Duodenal mucosa (tissue), 2 donors: ENCODE data around the gene U2AF2.

Source experiments
- H3K27ac ChIP-seq: one replicate; pipeline ENCODE4 v1.7.0; 2013; ENCODE audit warnings: low read depth, low read length
- H3K27me3 ChIP-seq, 2 donors: one replicate each; pipeline ENCODE4 v1.7.0; 2013; ENCODE audit warnings: low read length in 2 of 2, control low read depth in 1 of 2; ENCODE audit not compliant: insufficient read depth in 2 of 2, control insufficient read depth in 1 of 2
- H3K36me3 ChIP-seq, 2 donors: one replicate each; pipeline ENCODE4 v1.7.0; 2013; ENCODE audit warnings: low read length in 2 of 2, control low read depth in 1 of 2; ENCODE audit not compliant: insufficient read depth in 2 of 2, control insufficient read depth in 1 of 2
- H3K4me1 ChIP-seq, 2 donors: one replicate each; pipeline ENCODE4 v1.7.0; 2013; ENCODE audit warnings: low read length in 2 of 2, control low read depth in 1 of 2; ENCODE audit not compliant: insufficient read depth in 2 of 2, control insufficient read depth in 1 of 2
- H3K4me3 ChIP-seq, 2 donors: one replicate each; pipeline ENCODE4 v1.7.0; 2013; ENCODE audit warnings: low read length in 2 of 2, low read depth in 1 of 2
- H3K9ac ChIP-seq, 2 donors: one replicate each; pipeline ENCODE4 v1.7.0; 2013; ENCODE audit warnings: low read length in 2 of 2, low read depth in 1 of 2
- H3K9me3 ChIP-seq, 2 donors: one replicate each; pipeline ENCODE4 v1.7.0; 2013; ENCODE audit warnings: low read length in 2 of 2, control low read depth in 1 of 2; ENCODE audit not compliant: control insufficient read depth in 1 of 2

Gene U2AF2

DNA sequence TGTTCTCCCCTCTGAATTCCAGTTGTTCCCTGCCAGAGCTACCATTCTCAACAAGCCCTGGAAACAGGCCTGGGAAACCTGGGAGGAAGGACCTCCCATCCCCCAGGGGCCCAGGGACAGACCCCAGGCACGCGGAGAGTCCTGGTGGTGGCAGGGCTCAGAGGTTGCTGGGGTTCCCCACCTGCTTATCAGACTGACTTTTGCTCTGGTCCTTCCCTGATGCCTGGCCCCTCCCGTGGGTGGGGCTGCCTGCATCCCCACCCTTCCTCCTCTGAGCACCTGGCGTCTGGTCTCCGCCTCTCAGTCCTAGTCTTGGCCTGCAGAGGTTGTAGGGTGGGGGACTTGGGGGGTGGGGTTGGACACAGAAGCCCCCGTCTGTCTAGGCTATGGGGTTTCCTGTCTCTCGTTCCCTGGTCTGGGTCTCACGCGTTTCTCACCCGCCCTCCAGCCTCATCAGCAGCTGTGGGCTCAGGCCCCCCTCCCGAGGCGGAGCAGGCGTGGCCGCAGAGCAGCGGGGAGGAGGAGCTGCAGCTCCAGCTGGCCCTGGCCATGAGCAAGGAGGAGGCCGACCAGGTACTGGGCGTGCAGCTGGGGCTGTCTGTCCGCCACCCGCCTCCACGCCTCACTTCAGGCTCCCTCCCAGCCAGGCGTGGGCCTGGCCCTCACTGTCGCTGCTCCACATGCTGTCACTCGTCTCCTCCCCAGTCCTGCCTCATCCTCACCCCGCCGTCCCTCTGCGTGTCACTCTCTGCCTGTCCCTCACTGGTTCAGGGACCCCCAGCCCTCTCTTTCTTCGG, 33.8 kb downstream of the U2AF2 start:
- H3K27me3 ChIP-seq, result no peaks in the 10 kb centered on the region
- peak overlapping the region; percentile 56 to 63 for H3K9ac ChIP-seq
- peaks cover 45 to 57% of the 10 kb centered on the region in 2 donors for H3K4me1 ChIP-seq
- no peaks in the 10 kb centered on the region for H3K9me3 ChIP-seq
- peak overlapping the region; percentile 63 for H3K27ac ChIP-seq
- peaks cover 51 to 72% of the 10 kb centered on the region in 2 donors for H3K36me3 ChIP-seq
- H3K4me3 ChIP-seq, result peak overlapping the region; percentile 21 to 39

DNA sequence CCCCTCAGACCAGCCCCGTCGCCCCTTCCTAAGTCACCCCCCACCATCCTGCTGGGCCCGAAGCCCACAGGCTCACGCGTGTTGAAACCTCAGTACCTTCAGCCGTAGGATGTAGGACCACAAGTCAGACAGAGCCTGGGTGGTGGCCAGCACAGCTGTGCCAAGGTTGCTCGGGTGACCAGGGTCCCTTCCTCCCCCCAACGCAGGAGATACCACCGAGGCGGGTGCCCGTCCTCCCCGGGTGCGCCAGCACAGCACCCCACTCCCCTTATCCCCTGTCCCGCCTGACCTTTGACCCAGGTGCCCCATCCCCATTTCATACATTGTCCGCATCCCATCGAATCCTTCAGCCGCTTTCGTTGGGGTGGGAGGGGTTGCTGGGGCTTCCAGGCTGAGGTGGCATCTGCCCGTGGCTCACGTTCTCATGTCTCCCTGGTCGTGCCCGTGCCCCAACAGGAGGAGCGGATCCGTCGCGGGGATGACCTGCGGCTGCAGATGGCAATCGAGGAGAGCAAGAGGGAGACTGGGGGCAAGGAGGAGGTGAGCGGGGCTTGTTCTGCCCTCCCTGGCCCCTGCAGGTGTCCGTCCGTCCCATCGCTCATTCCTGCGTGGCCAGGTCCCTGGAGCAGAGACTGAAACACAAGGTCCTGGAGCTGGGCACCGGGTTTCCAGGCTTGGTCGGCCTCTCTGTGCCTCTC, 34.7 kb downstream of the U2AF2 start:
- H3K9me3 ChIP-seq, result no peaks in the 10 kb centered on the region
- H3K36me3 ChIP-seq, result peaks cover 58 to 80% of the 10 kb centered on the region in 2 donors
- H3K9ac ChIP-seq, result peak overlapping the region; percentile 51 to 56
- no peaks in the 10 kb centered on the region for H3K27me3 ChIP-seq
- H3K4me1 ChIP-seq, result peaks cover 45 to 47% of the 10 kb centered on the region in 2 donors
- peak overlapping the region; percentile 63 for H3K27ac ChIP-seq
- peak overlapping the region in 1 of 2 donors; percentile 39 for H3K4me3 ChIP-seq

DNA sequence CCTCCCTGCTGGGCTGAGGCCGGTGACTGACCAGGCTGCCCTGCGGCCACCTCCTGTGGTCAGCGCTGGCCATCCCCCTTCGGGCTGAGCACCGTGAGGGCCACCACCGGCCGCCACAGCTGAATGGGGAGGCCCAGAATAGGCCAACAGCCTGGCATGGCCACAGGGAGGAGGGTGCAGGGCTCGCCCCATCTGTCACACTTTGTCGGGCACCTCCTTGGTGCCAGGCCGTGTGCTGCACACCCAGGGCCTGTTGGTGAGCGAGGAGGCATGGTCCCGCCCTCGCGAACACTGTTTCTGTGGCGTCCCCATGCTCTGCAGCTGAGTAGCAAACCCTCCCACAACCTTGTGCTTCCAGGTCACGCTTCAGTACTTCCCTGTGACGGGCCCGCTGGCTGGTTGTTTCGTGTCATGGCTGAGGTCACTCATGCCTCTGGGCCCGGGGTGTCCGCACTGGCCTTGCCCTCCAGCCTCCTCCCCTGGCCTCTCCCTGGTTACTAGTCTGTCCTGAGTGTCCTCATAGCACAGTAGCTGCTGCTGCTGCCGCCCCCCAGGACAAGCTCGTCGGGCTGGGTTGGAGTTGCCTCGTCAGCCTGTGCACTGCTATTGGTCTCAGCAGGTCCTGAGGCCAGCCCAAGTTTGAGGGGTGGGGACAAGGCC, 35.4 kb downstream of the U2AF2 start:
- no peak overlapping the region for H3K4me3 ChIP-seq
- peaks cover 54 to 79% of the 10 kb centered on the region in 2 donors for H3K36me3 ChIP-seq
- H3K9ac ChIP-seq, result no peak overlapping the region
- H3K4me1 ChIP-seq, result peaks cover 38 to 40% of the 10 kb centered on the region in 2 donors
- H3K9me3 ChIP-seq, result no peaks in the 10 kb centered on the region
- no peak overlapping the region for H3K27ac ChIP-seq
- H3K27me3 ChIP-seq, result no peaks in the 10 kb centered on the region

DNA sequence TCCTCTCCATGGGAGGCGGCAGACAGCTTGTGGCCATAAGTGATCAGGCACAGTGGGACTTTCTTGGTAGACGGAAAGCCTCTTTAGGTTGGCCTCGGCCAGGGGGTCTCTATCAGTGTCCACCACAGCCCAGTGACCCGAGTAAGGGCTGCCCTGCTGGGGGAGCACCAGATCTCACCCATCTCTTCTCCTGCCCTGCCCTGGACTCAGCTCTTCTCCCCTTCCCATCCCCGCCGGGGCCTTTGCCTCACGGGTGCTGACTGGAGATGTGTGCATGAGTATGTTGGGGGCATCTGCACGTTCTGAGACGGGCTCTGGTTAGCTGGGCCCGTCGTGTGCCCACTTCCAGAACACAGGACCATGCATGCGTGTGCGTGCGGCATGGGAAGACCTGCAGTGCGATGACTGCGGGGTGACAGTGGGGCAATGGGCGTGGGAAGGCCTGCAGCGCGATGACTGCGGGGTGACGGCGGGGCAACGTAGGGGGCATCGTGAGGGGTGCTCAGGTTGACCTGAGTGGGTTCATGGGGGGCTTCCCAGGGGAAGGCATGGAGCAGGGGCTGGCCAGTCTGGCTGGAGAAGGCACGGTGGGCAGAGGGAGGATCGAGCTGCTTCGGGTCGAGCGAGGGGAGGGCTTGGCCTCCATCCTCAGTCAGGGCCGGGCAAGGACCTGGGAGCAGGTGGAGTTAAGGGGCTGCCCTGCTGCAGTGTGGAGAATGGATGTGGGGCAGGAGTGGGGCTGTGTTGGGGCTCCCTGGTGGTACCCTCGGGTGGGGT, 36.1 kb downstream of the U2AF2 start:
- Histone ChIP-seq H3K36me3 (peaks cover 50 to 79% of the 10 kb centered on the region in 2 donors), H3K4me3 (no peak overlapping the region), H3K27ac (no peak overlapping the region), H3K4me1 (peaks cover 31 to 33% of the 10 kb centered on the region in 2 donors), H3K9ac (no peak overlapping the region), H3K9me3 (no peaks in the 10 kb centered on the region), H3K27me3 (no peaks in the 10 kb centered on the region)

DNA sequence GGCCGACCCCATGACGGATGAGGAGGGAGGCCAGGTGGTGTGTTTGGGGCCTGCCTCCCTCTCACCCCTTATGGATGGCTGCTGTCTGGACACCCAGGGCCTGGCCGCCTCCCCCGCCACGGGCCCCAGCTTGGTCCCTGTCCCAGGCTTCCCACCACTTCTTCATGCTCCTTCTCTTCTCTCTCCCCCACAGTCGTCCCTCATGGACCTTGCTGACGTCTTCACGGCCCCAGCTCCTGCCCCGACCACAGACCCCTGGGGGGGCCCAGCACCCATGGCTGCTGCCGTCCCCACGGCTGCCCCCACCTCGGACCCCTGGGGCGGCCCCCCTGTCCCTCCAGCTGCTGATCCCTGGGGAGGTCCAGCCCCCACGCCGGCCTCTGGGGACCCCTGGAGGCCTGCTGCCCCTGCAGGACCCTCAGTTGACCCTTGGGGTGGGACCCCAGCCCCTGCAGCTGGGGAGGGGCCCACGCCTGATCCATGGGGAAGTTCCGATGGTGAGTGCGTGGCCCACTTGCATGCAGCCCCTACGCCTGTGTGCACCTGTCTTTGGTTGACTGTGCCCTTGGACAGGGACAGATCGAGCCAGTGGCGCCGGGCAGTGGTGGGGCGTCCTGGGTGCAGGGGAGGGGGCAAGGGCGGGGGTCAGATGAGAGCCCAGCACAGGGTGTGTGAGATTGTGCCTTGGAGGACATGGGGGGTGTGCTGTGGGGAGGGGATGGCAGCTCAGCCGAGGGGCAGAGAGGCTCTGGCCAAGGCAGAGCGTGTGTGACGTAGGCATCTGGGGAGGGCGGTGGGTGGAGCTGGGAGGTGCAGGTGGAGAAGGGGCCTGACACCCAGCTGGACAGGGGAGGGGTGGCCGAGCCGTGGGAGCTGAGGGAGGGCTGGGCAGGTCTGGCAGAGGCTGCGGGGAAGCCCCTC, 37.0 kb downstream of the U2AF2 start:
- Histone ChIP-seq H3K27ac (no peak overlapping the region), H3K9ac (no peak overlapping the region), H3K9me3 (no peaks in the 10 kb centered on the region), H3K36me3 (peaks cover 56 to 79% of the 10 kb centered on the region in 2 donors), H3K27me3 (no peaks in the 10 kb centered on the region), H3K4me1 (peaks cover 23 to 25% of the 10 kb centered on the region in 2 donors), H3K4me3 (no peak overlapping the region)

DNA sequence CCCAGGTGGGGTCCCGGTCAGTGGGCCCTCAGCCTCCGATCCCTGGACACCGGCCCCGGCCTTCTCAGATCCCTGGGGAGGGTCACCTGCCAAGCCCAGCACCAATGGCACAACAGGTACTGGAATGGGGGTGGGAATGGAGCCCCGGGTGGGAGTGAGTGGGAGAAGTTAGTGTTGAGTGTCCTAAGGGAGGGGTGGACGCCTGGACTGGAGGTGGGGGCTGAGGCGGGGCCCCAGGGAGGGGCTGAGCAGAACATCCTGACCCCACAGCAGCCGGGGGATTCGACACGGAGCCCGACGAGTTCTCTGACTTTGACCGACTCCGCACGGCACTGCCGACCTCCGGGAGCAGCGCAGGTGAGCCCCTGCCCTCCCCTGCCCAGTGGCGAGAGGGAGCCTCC, 37.8 kb downstream of the U2AF2 start:
- H3K4me1 ChIP-seq, result peaks cover 14 to 16% of the 10 kb centered on the region in 2 donors
- no peak overlapping the region for H3K27ac ChIP-seq
- H3K4me3 ChIP-seq, result no peak overlapping the region
- no peak overlapping the region for H3K9ac ChIP-seq
- no peaks in the 10 kb centered on the region for H3K9me3 ChIP-seq
- H3K27me3 ChIP-seq, result no peaks in the 10 kb centered on the region
- peaks cover 58 to 83% of the 10 kb centered on the region in 2 donors for H3K36me3 ChIP-seq

DNA sequence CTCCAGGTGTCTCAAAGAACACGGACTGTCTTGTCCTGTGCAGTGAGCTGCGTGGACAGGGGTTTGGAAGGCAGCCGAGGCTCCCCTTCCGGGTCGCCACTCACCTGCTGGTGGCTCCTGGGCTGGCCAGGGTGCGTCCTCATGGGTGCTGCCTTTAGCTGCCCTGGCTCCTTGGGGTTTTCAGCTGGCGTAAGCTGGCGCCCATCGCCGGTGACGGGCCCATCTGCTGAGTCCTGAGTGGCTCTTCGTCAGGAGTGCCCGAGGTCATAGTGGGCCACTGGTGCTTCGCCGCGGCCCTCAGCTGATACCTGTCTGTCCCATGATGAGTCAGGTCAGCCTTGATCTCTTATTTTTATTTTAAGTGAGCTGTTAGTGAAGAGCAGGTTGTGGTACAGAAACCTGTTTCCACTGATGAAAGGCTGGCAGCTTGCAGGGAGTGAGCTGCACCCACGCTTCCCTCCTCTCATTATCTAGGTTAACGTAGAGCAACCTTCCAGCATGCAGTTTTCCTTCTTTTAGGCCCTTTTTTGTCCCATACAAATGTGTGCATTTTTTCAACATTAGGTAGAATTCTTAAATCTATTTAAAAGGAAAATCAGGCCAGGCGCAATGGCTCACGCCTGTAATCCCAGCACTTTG, 38.6 kb downstream of the U2AF2 start:
- Histone ChIP-seq H3K4me3 (no peak overlapping the region), H3K4me1 (peaks cover 9 to 12% of the 10 kb centered on the region in 2 donors), H3K9ac (no peak overlapping the region), H3K27me3 (no peaks in the 10 kb centered on the region), H3K27ac (no peak overlapping the region), H3K36me3 (peaks cover 60 to 89% of the 10 kb centered on the region in 2 donors), H3K9me3 (no peaks in the 10 kb centered on the region)

DNA sequence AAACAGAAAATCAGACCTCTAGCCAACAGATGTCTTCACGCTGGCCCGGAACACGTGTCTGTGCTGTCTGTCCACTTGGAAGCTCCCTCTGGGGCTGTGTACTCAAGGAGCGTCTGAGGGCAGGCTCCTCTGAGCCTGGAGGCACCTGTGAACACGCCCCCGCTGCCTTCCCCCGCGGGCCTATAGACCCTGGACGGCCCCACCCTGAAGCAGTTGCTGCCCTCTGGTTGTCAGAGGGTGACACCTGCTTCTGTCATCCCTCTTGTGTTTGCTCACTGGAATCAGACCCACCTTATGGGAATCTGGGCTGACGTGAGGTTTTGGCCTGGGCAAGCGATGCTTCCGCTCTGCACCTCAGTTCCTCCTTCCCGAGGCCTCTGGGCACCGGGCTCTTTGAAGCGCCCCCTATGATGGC, 39.4 kb downstream of the U2AF2 start:
- Histone ChIP-seq H3K4me3 (no peak overlapping the region), H3K36me3 (peaks cover 58 to 88% of the 10 kb centered on the region in 2 donors), H3K9ac (no peak overlapping the region), H3K27me3 (no peaks in the 10 kb centered on the region), H3K27ac (no peak overlapping the region), H3K4me1 (peaks cover 4 to 8% of the 10 kb centered on the region in 2 donors), H3K9me3 (no peaks in the 10 kb centered on the region)
